HG03442 (cell line): ENCODE results near the gene XPNPEP2.
"Not testable (repeated sequence)": the region's sequence is repeated elsewhere in the genome, so short reads cannot be mapped to it uniquely, and the experiment has no call there.

Source experiments
- ATAC-seq: cut with Tn5 transposase; IDR thresholded peaks from one replicate; pipeline ENCODE4 v1.9.1; 2021; ENCODE audit warnings: mild to moderate bottlenecking, moderate library complexity; ENCODE audit not compliant: unreplicated experiment

The XPNPEP2 gene

DNA sequence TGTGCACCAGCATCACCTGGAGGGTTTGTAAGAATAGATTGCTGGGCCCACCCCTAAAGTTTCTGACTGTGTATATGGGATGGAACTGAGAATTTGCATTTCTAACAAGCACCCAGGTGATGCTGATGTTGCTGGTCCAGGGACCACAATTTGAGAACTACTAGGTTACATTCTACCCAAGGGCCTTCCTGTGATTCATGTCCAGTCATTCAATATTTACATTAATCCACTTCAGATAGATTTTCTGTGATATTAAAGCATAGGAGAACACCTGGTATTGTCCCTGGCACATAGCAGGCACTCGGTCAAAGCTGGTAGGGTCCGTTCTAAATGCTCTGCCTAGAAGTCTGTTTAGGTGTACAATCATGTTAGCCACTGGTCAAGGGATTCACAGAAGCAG lies 19.5 kb upstream of the XPNPEP2 start:
- ATAC-seq, result no peak

DNA sequence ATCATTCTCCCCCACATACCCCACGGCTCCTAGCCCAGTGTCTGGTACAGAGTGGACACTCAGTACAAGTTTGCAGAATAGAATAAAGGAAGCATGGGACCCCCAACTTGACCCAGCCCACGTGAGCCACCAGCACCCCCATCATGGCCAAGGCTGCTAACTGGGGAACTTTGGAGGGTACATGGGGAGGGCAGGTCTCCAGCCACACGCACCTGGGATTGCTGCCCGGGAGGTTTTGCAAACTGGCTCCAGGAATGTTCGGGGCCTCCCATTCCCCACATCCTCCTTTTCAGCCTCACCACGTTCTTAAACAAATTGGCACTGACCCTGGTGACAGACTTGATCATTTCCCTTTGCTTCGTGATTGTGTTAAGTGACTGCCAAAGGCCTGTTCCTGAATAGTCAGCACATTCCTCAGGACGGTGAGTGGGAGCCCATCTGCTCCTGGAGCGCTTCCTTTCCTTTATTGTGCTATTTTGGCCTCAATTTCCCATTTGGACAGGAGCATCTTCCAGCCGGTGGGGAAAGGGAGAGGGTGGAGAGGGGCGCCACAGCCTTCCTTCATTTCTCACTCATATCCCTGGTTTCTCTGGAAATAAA lies 18.7 kb upstream of the XPNPEP2 start:
- no peak for ATAC-seq

- no peak for ATAC-seq
Observed at GRCh38 chrX:129720741-129721140, 18.0 kb upstream of the XPNPEP2 start.

DNA sequence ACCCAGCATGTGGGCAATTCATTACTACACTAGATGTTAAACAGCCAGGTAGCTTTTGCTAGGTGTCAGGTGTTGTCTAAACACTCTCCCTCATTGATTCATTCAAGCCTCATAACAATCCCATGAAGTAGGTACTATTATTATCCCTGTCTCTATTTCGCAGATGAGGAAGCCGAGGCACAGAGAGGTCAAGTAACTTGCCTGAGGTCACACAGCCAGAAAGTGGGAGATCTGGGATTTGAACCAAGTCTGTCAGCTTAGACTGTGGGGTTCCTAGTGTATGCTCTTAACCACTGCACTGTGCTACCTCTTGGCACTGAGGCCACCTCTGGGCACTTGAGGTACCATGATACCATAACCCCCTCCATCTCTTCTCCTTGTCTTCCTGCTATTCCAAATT lies 17.4 kb upstream of the XPNPEP2 start:
- no peak for ATAC-seq

DNA sequence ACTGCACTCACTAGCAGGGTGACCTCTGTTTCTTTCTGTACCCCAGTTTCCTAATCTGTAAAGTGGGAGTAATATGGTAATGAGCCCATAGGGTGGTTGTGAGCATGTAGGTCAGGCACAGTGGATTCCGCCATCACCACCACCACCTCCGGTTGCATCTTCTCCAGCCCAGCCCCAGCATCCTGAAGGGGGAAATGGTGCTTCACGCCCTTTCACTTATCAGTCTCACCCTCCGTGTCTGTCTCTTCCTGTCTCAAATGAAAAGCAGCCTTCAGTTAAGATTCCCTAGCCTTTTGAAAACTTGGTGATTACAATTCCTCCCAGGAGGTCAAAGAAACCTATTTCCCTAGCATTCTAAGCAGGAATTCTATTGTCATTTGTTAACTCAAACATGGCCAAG lies 16.9 kb upstream of the XPNPEP2 start:
- ATAC-seq, result no peak

GRCh38 chrX:129723511-129723910 lies 15.3 kb upstream of the XPNPEP2 start:
- ATAC-seq, result no peak

DNA sequence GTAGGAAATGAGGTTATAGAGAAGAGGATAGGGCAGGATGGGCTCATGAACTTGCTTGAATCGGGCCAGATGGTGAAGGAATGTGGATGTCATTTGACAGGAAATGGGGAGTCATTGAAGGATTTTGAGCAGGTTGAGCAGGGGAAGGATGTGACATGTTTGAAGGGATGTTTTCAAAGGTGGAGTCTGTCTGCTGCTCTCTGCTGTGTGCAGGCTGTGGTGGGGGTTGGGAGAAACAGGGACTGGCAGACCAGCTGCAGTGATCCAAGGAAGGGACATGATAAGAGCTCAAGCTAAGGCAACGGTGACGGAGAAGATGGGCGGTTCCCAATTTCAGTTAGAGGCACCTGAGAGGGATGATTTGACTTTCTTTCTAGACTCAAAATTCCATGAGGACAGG lies 14.0 kb upstream of the XPNPEP2 start:
- ATAC-seq, result no peak

- ATAC-seq, result no peak
Observed at GRCh38 chrX:129726307-129727111, 12.3 kb upstream of the XPNPEP2 start.

DNA sequence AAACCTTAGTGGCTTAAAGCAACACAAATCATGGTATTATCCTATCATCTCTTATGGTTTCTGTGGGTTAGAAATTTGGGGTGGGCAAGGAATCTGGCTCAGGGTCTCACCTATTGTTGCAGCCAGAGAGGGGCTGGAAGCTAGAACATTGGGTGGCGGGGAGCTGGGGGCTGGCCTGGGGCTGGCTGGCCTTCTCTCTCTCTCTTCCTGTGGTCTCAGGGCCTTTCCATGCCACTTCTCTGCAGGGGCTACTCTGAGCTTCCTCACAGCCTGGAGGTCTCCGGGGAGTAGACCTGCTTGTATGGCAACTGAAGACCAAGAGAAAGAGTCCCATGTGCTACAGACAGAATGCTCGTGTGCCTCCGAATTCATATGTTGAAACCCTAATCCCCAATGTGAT lies 10.7 kb upstream of the XPNPEP2 start:
- ATAC-seq, result no peak

DNA sequence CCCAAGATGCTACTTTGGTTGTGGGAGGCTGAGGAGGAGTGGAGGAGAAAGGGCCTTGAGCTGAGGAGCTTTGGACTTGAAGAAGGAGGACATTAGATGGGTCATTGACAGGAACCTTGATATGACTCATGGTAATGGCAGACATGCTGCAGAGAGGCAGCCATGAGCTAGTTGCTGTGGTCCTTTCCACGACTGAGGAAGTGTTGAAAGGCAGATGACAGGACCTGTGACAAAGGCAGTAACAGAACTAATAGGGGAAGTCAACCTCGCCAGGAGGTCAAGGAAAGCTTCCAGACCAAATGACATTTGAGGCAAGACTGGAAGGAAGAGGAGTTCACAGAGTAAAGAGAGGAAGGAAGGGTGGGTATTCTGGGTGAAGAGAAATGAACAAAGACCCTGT lies 7.6 kb upstream of the XPNPEP2 start:
- no peak for ATAC-seq

- no peak for ATAC-seq
Observed at GRCh38 chrX:129732857-129733256, 5.9 kb upstream of the XPNPEP2 start.

DNA sequence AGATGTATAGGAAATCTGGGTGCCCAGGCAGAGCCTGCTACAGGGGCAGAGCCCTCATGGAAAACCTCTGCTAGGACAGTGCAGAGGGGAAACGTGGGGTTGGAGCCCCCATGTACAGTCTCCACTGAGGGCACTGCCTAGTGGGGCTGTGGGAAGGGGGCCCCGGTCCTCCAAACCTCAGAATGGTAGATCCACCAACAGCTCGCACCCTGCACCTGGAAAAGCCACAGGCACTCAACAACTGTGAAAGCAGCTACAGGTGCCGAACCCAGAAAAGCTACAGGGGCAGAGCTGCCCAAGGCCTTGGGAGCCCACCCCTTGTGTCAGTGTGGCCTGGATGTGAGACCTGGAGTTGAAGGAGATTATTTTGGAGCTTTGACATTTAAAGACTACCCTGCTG lies 5.4 kb upstream of the XPNPEP2 start:
- ATAC-seq, result no peak

DNA sequence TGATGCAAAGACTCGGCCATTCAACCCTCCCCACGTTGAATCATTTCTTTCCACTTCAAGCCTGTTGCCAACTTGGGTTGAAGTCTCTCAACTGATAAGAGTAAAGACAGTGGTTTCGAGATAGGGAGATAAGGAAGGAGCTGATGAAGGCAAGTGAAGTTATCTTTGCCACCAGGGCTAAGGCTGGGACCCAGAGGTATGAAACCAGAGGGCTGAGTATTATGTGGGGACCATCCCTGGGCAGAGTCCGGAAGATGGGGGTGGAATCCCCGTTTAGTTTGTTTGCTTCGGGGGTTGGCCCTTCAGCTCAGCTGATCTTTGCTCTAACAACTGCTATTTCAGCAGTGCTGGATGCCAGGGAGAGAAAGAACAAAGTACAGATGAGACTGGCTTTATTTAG lies 2.3 kb upstream of the XPNPEP2 start:
- no peak for ATAC-seq

- peak; percentile 39 for ATAC-seq
Observed at GRCh38 chrX:129737916-129738315, 863 bp upstream of the XPNPEP2 start.

- ATAC-seq, result no peak
Observed at GRCh38 chrX:129739578-129739977, 799 bp downstream of the XPNPEP2 start.

- no peak for ATAC-seq
Observed at GRCh38 chrX:129741880-129742758, 3.3 kb downstream of the XPNPEP2 start.

- not testable (repeated sequence) for ATAC-seq
Observed at GRCh38 chrX:129742759-129743152, 4.0 kb downstream of the XPNPEP2 start.

DNA sequence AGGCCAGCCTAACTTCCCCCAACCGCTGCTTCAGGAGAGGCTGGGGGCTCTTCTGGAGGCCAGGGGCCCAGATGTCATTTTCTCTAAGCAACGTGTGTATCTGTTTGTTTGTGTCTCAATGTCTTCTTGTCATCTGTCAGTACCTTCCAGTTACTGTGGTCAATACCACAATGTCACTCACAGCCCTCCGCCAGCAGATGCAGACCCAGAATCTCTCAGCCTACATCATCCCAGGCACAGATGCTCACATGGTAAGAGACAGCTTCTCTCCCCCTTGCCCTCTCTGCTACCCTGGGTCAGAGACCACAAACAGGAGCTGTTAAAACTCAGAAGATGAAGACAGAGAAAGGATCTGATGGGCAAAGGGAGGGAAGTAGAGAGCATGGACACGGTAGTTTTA lies 5.0 kb downstream of the XPNPEP2 start:
- ATAC-seq, result no peak

DNA sequence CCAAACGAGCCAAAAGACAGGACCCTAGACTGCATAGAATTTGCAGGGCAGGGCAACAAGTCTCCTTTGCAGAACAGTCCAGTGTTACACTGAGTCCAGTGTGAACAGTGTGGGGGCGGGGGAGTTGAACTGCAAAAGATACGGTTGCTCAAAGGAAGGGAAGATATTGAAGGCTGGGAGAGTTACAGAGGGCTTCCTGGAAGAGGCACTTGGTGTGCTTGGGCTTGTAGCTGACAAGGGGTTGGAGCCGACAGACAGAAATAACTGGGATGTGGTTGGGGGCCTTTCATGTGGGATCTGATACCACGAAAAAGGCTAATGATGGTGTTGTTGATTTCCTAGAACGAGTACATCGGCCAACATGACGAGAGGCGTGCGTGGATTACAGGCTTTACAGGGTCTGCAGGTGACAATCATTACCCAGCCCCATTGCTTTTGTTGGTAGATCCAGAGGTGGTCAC lies 6.1 kb downstream of the XPNPEP2 start:
- no peak for ATAC-seq

DNA sequence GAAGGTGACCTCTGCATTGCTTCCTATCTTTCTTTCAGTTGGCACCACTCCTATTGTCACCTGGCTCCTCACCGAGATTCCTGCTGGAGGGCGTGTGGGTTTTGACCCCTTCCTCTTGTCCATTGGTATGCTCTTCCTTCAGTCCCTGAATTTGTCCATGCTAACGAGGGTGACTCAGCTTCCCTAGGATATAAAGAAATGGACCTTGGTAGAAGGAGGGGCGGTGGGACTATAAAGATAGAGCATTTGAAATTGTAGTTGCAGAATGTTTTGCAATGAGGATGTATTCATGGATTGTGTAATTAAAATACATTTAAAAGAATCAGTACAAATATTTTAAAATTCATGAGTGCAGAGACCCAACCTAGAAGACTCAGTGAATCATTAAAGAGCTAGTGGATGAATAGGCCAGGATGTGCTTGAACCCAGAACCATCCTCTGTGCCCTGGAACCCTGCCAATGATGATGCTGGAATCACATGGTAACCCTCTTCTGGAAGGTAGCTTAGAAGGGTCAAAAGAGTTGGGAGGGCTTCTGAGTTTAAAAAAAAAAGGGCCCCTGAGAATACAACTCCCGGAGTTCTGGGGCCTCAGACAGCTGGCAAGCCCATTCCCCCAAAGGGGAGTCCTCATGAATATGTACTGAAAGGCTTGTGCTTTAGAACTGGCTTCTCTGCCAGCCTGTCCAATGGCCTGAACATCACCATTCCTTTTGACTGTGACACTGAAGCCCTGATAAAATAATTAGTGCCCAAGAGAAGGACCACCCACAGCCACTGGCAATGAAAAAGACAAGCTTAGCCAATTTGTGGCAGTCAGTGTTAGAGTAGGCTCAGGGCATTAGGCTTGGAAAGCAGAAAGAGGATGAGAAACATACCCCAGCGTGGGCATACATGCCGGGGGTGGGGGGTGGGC lies 8.0 kb downstream of the XPNPEP2 start:
- no peak for ATAC-seq

GRCh38 chrX:129747533-129747932 lies 8.8 kb downstream of the XPNPEP2 start:
- ATAC-seq, result no peak
